Loucy (cell line): ENCODE measurements around the gene DLX3.

Experiments
- CTCF ChIP-seq: fragments of 200-600 bp; sonication (generic); conservative IDR thresholded peaks from 2 replicates; pipeline ENCODE4 v1.5.1; 2014; ENCODE audit warnings: mild to moderate bottlenecking, antibody characterized with exemption, low read length
- EZH2phosphoT487 ChIP-seq: fragments of 200-600 bp; IDR thresholded peaks from 2 replicates; pipeline ENCODE4 v1.6.1; 2018; ENCODE audit warnings: antibody characterized with exemption, mild to moderate bottlenecking, moderate library complexity, borderline replicate concordance

- TF ChIP-seq CTCF (no peak), EZH2phosphoT487 (no peak)
Observed at GRCh38 chr17:49992933-49993422, 2.0 kb downstream of the DLX3 start.
